MM.1S (cell line): ENCODE data around the gene LMBR1.

Experiments used
- DNase-seq: peaks from one replicate; pipeline ENCODE4 v3.0.0-alpha.2; 2015
- H2AFZ ChIP-seq: fragments of 300-600 bp; sonication (generic); 2 replicates; pipeline ENCODE4 v1.6.0; 2016; ENCODE audit warnings: antibody characterized with exemption, low read length
- H3F3A ChIP-seq: fragments of 300-600 bp; sonication (generic); 2 replicates; pipeline ENCODE4 v1.6.1; 2016; ENCODE audit warnings: mild to moderate bottlenecking, antibody characterized with exemption, low read length, moderate library complexity, mixed read lengths; ENCODE audit not compliant: insufficient read depth
- H3K27ac ChIP-seq: fragments of 300-600 bp; sonication (generic); 2 replicates; pipeline ENCODE4 v1.5.1; 2016; ENCODE audit warnings: mild to moderate bottlenecking, low read length
- H3K27me3 ChIP-seq: fragments of 300-600 bp; sonication (generic); replicated peaks from 2 replicates; pipeline ENCODE4 v1.6.0; 2016; ENCODE audit warnings: low read length; ENCODE audit not compliant: insufficient read depth
- H3K36me3 ChIP-seq: fragments of 300-600 bp; sonication (generic); replicated peaks from 2 replicates; pipeline ENCODE4 v1.6.1; 2016; ENCODE audit warnings: mild to moderate bottlenecking, low read length, mixed read lengths; ENCODE audit not compliant: insufficient read depth
- H3K4me1 ChIP-seq: fragments of 300-600 bp; sonication (generic); 2 replicates; pipeline ENCODE4 v1.6.1; 2016; ENCODE audit warnings: low read length, mixed read lengths
- H3K4me2 ChIP-seq: fragments of 300-600 bp; sonication (generic); 2 replicates; pipeline ENCODE4 v1.6.0; 2016; ENCODE audit warnings: low read depth, low read length
- H3K4me3 ChIP-seq: fragments of 300-600 bp; sonication (generic); 2 replicates; pipeline ENCODE4 v1.5.1; 2016; ENCODE audit warnings: low read length, mixed read lengths
- H3K79me2 ChIP-seq: fragments of 300-600 bp; sonication (generic); 2 replicates; pipeline ENCODE4 v1.6.1; 2016; ENCODE audit warnings: mixed run types, low read length, mixed read lengths
- H3K9ac ChIP-seq: fragments of 300-600 bp; sonication (generic); 2 replicates; pipeline ENCODE4 v1.6.1; 2016; ENCODE audit warnings: low read length, mixed read lengths
- H3K9me2 ChIP-seq: fragments of 300-600 bp; sonication (generic); replicated peaks from 2 replicates; pipeline ENCODE4 v1.6.1; 2016; ENCODE audit warnings: mild to moderate bottlenecking, low read length, mixed read lengths; ENCODE audit not compliant: insufficient read depth
- H3K9me3 ChIP-seq: fragments of 300-600 bp; sonication (generic); replicated peaks from 2 replicates; pipeline ENCODE4 v1.6.1; 2016; ENCODE audit warnings: mild to moderate bottlenecking, low read length, mixed read lengths; ENCODE audit not compliant: insufficient read depth
- H4K20me1 ChIP-seq: fragments of 300-600 bp; sonication (generic); 2 replicates; pipeline ENCODE4 v1.6.1; 2016; ENCODE audit warnings: mild to moderate bottlenecking, low read length, moderate library complexity, mixed read lengths; ENCODE audit not compliant: insufficient read depth
- EZH2 ChIP-seq: fragments of 300-600 bp; sonication (generic); optimal IDR thresholded peaks from 2 replicates; pipeline ENCODE3; 2017; ENCODE audit warnings: low read depth, mild to moderate bottlenecking, antibody characterized with exemption, low read length, mixed read lengths
- EZH2phosphoT487 ChIP-seq: fragments of 300-600 bp; sonication (generic); IDR thresholded peaks from 2 replicates; pipeline ENCODE4 v1.6.1; 2018; ENCODE audit warnings: antibody characterized with exemption, low read length
- TF ChIP-seq, protein P1 (sequence below): fragments of 300-600 bp; sonication (generic); IDR thresholded peaks from 2 replicates; pipeline ENCODE4 v1.5.1; 2016; ENCODE audit warnings: antibody characterized with exemption, low read length, mixed read lengths

LMBR1 gene

DNA sequence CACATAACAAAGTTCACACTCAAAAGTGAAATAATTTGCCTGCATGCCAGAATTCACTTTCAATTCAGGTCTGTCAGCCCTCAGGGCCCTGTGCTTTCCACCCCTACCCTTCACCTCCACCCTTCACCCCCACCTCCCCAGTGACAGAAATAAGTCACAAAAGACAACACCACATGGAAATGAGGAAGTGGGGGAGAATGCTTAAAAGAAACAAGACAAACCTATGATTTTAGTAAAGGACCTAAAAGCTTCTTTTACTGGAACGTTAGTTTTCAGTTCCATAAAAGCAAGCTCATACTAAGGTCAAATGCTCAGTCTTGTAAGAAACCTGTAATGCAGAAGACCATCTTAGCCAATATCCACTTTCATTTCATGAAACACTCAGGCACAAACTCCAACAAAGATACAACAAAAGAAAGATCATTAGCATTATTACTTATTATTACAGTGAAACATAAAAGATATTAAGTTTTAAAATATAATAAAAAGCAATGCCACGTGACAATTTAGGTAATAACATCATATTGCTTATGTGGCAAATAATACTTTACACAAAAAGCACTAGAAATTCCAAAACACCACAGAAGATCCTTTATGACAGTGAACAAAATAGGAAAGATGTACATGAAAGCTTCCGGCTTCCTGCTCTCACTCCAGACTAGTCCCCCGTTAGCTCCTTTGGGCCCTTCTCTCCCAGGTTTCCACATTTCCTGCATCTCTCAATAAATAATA is 112.1 kb downstream of the LMBR1 start:
- H3F3A ChIP-seq = no peaks in the 10 kb centered on the region
- TF ChIP-seq, protein P1, sequence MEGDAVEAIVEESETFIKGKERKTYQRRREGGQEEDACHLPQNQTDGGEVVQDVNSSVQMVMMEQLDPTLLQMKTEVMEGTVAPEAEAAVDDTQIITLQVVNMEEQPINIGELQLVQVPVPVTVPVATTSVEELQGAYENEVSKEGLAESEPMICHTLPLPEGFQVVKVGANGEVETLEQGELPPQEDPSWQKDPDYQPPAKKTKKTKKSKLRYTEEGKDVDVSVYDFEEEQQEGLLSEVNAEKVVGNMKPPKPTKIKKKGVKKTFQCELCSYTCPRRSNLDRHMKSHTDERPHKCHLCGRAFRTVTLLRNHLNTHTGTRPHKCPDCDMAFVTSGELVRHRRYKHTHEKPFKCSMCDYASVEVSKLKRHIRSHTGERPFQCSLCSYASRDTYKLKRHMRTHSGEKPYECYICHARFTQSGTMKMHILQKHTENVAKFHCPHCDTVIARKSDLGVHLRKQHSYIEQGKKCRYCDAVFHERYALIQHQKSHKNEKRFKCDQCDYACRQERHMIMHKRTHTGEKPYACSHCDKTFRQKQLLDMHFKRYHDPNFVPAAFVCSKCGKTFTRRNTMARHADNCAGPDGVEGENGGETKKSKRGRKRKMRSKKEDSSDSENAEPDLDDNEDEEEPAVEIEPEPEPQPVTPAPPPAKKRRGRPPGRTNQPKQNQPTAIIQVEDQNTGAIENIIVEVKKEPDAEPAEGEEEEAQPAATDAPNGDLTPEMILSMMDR = no peak
- no peak for TF ChIP-seq EZH2phosphoT487
- no peak for TF ChIP-seq EZH2
- H2AFZ ChIP-seq = no peak overlapping the region
- no peaks in the 10 kb centered on the region for H3K4me1 ChIP-seq
- H3K36me3 ChIP-seq = no peaks in the 10 kb centered on the region
- H3K9ac ChIP-seq = no peak overlapping the region
- no peak overlapping the region for H3K4me3 ChIP-seq
- no peaks in the 10 kb centered on the region for H3K79me2 ChIP-seq
- no peaks in the 10 kb centered on the region for H3K9me2 ChIP-seq
- H3K9me3 ChIP-seq = no peaks in the 10 kb centered on the region
- H4K20me1 ChIP-seq = no peaks in the 10 kb centered on the region
- no peak for DNase-seq
- no peaks in the 10 kb centered on the region for H3K27me3 ChIP-seq
- no peak overlapping the region for H3K27ac ChIP-seq
- no peak overlapping the region for H3K4me2 ChIP-seq

DNA sequence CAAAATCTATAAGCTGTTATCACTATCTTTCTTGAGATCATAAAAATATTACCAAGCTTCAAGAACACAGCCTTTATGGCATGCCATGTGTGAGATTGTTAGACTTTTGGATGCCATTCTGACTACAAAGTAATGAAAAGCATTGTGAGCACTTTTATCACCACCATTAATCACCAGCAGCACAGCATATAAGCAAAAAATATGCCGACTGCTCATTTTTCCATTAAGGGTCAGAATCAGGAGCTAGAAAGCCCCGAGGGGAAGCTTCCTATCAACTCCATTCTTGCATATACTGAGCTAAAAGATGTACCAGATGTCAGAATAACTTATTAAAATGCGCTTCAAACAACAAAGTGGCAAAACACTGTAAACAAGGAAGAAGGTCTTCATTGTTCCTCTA is 114.3 kb downstream of the LMBR1 start:
- no peak for DNase-seq
- H3K9me2 ChIP-seq = no peaks in the 10 kb centered on the region
- H3K4me2 ChIP-seq = no peak overlapping the region

DNA sequence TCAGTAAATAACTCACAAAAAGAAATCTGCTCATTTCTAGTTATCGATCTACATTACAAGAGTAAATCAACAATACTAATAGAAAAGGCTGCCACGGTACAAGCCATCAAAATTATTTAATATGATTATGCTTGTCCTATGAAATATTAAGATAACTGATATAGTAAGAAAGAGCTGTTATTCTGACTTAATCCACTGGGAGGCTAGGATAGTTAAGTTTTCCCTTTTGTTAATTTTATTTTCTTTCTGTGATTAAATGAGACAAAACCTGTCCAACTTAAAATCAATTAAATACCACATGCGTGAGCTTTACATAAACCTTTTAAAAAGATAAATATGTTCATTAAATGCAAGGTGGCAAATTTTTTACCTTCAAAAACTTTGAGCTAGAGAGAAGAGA is 114.8 kb downstream of the LMBR1 start:
- no peaks in the 10 kb centered on the region for H3K27me3 ChIP-seq
- no peak overlapping the region for H3K9ac ChIP-seq
- H2AFZ ChIP-seq = no peak overlapping the region
- H3K4me3 ChIP-seq = no peak overlapping the region
- no peaks in the 10 kb centered on the region for H3K9me2 ChIP-seq
- H3K36me3 ChIP-seq = no peaks in the 10 kb centered on the region
- no peaks in the 10 kb centered on the region for H4K20me1 ChIP-seq
- TF ChIP-seq EZH2 (no peak), EZH2phosphoT487 (no peak)
- TF ChIP-seq, protein P1 = 0 out of 2 replicates have a peak, but pooled peaks have one; percentile 13
- H3K4me2 ChIP-seq = no peak overlapping the region
- no peak overlapping the region for H3K27ac ChIP-seq
- DNase-seq = no peak
- no peaks in the 10 kb centered on the region for H3K9me3 ChIP-seq
- no peaks in the 10 kb centered on the region; the same call in 1 of the 2 replicates for H3K79me2 ChIP-seq
- no peaks in the 10 kb centered on the region for H3K4me1 ChIP-seq
- no peaks in the 10 kb centered on the region for H3F3A ChIP-seq

More for the DNA sequence above, 114.3 kb downstream of the LMBR1 start:
- H3K27ac ChIP-seq = no peak overlapping the region
- no peaks in the 10 kb centered on the region for H3K4me1 ChIP-seq
- no peaks in the 10 kb centered on the region for H3K36me3 ChIP-seq
- H3K4me3 ChIP-seq = no peak overlapping the region
- no peak overlapping the region for H3K9ac ChIP-seq
- H2AFZ ChIP-seq = no peak overlapping the region
- no peaks in the 10 kb centered on the region for H4K20me1 ChIP-seq
- H3K79me2 ChIP-seq = no peaks in the 10 kb centered on the region
- no peaks in the 10 kb centered on the region for H3K9me3 ChIP-seq
- TF ChIP-seq EZH2 (no peak), EZH2phosphoT487 (no peak)
- TF ChIP-seq, protein P1 = no peak
- no peaks in the 10 kb centered on the region for H3F3A ChIP-seq
- no peaks in the 10 kb centered on the region for H3K27me3 ChIP-seq
